ENCODE results near the gene CPED1.

Gene CPED1

DNA sequence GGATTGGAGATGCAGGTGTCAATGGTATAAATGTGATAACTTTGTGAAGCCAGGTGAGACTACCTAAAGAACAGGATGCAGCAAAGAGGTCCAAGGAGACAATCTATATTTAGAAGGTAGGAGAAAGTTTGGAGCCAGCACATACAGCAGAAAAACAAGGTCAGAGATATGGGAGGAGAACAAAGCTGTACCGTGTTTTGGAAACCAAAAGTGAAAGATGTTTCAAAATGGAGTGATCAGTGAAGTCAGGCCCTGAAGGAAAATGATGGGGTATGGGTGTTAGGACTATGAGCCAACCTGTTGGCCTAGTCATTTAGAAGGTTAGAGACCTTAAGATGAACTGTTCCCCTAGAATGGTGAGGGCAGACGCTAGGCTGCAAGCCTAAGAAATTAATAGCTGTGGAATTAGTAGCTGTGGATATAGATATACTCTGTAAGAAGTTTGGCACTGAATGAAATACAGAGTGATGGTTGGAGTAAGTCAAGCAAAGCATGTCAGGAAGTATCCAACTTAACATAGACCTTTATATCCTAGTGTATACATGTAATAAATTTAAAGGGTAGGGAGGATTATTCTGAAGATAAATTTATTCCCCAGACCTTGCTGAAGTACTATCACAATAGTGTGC is 190.5 kb downstream of the CPED1 start (continued):
- no peak for TF ChIP-seq ZNF302 (tag by site-specific recombination; IDR thresholded peaks at IDR 0.05; ENCODE audit: low read depth)
- TF ChIP-seq ZNF132 (tag by site-specific recombination; IDR thresholded peaks at IDR 0.05; ENCODE audit: borderline replicate concordance), result no peak
- no peak for TF ChIP-seq ZNF2 (tag by site-specific recombination; IDR thresholded peaks at IDR 0.05)
- TF ChIP-seq ZNF24 (tag by site-specific recombination; IDR thresholded peaks at IDR 0.05), result no peak
- TF ChIP-seq, protein P1, sequence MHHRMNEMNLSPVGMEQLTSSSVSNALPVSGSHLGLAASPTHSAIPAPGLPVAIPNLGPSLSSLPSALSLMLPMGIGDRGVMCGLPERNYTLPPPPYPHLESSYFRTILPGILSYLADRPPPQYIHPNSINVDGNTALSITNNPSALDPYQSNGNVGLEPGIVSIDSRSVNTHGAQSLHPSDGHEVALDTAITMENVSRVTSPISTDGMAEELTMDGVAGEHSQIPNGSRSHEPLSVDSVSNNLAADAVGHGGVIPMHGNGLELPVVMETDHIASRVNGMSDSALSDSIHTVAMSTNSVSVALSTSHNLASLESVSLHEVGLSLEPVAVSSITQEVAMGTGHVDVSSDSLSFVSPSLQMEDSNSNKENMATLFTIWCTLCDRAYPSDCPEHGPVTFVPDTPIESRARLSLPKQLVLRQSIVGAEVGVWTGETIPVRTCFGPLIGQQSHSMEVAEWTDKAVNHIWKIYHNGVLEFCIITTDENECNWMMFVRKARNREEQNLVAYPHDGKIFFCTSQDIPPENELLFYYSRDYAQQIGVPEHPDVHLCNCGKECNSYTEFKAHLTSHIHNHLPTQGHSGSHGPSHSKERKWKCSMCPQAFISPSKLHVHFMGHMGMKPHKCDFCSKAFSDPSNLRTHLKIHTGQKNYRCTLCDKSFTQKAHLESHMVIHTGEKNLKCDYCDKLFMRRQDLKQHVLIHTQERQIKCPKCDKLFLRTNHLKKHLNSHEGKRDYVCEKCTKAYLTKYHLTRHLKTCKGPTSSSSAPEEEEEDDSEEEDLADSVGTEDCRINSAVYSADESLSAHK (tag by site-specific recombination; IDR thresholded peaks at IDR 0.05), result no peak
- TF ChIP-seq ZNF341 (tag by site-specific recombination; IDR thresholded peaks at IDR 0.05; ENCODE audit: low read depth), result no peak
- TF ChIP-seq ZNF292 (tag by site-specific recombination; IDR thresholded peaks at IDR 0.05; ENCODE audit: borderline replicate concordance, low read depth), result no peak
- no peak for TF ChIP-seq TCF7L2 (IDR thresholded peaks at IDR 0.05; ENCODE audit: borderline replicate concordance, low read depth, low read length)
- TF ChIP-seq, protein P2, sequence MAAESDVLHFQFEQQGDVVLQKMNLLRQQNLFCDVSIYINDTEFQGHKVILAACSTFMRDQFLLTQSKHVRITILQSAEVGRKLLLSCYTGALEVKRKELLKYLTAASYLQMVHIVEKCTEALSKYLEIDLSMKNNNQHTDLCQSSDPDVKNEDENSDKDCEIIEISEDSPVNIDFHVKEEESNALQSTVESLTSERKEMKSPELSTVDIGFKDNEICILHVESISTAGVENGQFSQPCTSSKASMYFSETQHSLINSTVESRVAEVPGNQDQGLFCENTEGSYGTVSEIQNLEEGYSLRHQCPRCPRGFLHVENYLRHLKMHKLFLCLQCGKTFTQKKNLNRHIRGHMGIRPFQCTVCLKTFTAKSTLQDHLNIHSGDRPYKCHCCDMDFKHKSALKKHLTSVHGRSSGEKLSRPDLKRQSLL (tag by site-specific recombination; IDR thresholded peaks at IDR 0.05), result no peak
- TF ChIP-seq ZNF555 (tag by site-specific recombination; conservative IDR thresholded peaks at IDR 0.05), result no peak

DNA sequence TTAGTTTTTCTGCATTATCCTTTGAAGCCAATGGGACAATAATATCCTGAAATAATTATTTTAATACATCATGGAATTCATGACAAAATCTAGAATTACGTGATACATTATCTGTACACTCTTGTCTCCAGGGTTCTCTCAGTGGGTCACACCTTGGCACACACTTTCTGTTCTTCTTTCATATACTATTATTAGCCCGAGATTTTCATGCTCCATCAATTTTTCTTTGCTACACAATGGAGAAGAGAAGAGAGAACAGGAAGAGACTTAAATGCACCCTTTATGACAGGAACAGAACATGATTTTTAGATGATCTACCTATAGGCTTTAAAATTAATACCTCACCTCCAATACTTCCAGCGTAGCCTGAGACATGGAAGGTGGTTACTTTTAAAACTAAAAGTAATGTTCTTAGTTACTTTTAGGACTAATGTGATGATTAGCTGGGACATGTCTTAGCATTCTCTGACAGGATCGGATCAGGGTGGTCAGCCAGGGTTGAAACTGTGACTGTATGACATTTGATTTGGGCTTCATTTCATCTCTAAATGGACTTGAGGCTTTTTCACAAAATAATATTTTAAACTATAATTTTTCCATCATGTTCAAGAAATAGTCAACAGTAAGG is 192.0 kb downstream of the CPED1 start:
- CTCF ChIA-PET, result interaction anchor here (0.7 kb wide), 1 partner anchor 66 kb away, joined by 3 read pairs; no protein-coding TSS in a partner anchor
- H3K4me1 ChIP-seq (ENCODE audit: control insufficient read depth, insufficient read depth, low read length), result no peaks in the 10 kb centered on the region
- no peak overlapping the region for H3K4me3 ChIP-seq (ENCODE audit: low read depth, low read length)
- no peak overlapping the region for H3K27ac ChIP-seq (ENCODE audit: extremely low read depth, low read depth, low read length)
- POLR2A ChIA-PET, result no interaction called here
- no peaks in the 10 kb centered on the region for H3K9me3 ChIP-seq (ENCODE audit: control insufficient read depth, insufficient read depth, low read depth, low read length)
- no peaks in the 10 kb centered on the region for H3K36me3 ChIP-seq (ENCODE audit: control insufficient read depth in 2 of 2, insufficient read depth in 1 of 2, low read length in 2 of 2)
- TF ChIP-seq, protein P3, sequence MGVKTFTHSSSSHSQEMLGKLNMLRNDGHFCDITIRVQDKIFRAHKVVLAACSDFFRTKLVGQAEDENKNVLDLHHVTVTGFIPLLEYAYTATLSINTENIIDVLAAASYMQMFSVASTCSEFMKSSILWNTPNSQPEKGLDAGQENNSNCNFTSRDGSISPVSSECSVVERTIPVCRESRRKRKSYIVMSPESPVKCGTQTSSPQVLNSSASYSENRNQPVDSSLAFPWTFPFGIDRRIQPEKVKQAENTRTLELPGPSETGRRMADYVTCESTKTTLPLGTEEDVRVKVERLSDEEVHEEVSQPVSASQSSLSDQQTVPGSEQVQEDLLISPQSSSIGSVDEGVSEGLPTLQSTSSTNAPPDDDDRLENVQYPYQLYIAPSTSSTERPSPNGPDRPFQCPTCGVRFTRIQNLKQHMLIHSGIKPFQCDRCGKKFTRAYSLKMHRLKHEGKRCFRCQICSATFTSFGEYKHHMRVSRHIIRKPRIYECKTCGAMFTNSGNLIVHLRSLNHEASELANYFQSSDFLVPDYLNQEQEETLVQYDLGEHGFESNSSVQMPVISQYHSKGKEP (tag by site-specific recombination; IDR thresholded peaks at IDR 0.05), result no peak
- TF ChIP-seq ZNF16 (tag by site-specific recombination; IDR thresholded peaks at IDR 0.05; ENCODE audit: low read depth), result no peak
- no peak for TF ChIP-seq ZNF791 (tag by site-specific recombination; IDR thresholded peaks at IDR 0.05)
- no peak for TF ChIP-seq ZNF155 (tag by site-specific recombination; IDR thresholded peaks at IDR 0.05)
- TF ChIP-seq, protein P4, sequence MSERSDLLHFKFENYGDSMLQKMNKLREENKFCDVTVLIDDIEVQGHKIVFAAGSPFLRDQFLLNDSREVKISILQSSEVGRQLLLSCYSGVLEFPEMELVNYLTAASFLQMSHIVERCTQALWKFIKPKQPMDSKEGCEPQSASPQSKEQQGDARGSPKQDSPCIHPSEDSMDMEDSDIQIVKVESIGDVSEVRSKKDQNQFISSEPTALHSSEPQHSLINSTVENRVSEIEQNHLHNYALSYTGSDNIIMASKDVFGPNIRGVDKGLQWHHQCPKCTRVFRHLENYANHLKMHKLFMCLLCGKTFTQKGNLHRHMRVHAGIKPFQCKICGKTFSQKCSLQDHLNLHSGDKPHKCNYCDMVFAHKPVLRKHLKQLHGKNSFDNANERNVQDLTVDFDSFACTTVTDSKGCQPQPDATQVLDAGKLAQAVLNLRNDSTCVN (tag by site-specific recombination; optimal IDR thresholded peaks at IDR 0.05), result no peak
- TF ChIP-seq, protein P5, sequence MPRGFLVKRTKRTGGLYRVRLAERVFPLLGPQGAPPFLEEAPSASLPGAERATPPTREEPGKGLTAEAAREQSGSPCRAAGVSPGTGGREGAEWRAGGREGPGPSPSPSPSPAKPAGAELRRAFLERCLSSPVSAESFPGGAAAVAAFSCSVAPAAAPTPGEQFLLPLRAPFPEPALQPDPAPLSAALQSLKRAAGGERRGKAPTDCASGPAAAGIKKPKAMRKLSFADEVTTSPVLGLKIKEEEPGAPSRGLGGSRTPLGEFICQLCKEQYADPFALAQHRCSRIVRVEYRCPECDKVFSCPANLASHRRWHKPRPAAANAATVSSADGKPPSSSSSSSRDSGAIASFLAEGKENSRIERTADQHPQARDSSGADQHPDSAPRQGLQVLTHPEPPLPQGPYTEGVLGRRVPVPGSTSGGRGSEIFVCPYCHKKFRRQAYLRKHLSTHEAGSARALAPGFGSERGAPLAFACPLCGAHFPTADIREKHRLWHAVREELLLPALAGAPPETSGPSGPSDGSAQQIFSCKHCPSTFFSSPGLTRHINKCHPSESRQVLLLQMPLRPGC (tag by site-specific recombination; IDR thresholded peaks at IDR 0.05), result no peak
- TF ChIP-seq, protein P6, sequence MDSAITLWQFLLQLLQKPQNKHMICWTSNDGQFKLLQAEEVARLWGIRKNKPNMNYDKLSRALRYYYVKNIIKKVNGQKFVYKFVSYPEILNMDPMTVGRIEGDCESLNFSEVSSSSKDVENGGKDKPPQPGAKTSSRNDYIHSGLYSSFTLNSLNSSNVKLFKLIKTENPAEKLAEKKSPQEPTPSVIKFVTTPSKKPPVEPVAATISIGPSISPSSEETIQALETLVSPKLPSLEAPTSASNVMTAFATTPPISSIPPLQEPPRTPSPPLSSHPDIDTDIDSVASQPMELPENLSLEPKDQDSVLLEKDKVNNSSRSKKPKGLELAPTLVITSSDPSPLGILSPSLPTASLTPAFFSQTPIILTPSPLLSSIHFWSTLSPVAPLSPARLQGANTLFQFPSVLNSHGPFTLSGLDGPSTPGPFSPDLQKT (IDR thresholded peaks at IDR 0.05; ENCODE audit: borderline replicate concordance, low read depth, low read length), result no peak
- no peak for TF ChIP-seq ZBTB8A (tag by site-specific recombination; IDR thresholded peaks at IDR 0.05)
- no peak for TF ChIP-seq ZNF138 (tag by site-specific recombination; IDR thresholded peaks at IDR 0.05; ENCODE audit: borderline replicate concordance)
- TF ChIP-seq, protein P7, sequence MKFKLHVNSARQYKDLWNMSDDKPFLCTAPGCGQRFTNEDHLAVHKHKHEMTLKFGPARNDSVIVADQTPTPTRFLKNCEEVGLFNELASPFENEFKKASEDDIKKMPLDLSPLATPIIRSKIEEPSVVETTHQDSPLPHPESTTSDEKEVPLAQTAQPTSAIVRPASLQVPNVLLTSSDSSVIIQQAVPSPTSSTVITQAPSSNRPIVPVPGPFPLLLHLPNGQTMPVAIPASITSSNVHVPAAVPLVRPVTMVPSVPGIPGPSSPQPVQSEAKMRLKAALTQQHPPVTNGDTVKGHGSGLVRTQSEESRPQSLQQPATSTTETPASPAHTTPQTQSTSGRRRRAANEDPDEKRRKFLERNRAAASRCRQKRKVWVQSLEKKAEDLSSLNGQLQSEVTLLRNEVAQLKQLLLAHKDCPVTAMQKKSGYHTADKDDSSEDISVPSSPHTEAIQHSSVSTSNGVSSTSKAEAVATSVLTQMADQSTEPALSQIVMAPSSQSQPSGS (tag by site-specific recombination; IDR thresholded peaks at IDR 0.05; ENCODE audit: low read depth), result no peak
- TF ChIP-seq ZNF391 (tag by site-specific recombination; IDR thresholded peaks at IDR 0.05; ENCODE audit: borderline replicate concordance, low read depth), result no peak
- TF ChIP-seq ZNF146 (tag by site-specific recombination; IDR thresholded peaks at IDR 0.05), result no peak
- TF ChIP-seq SP3 (tag by site-specific recombination; IDR thresholded peaks at IDR 0.05), result no peak
- TF ChIP-seq ZNF610 (tag by site-specific recombination; IDR thresholded peaks at IDR 0.05; ENCODE audit: borderline replicate concordance), result no peak
